NCI-H69 (cell line): ENCODE measurements around the gene PPOX.

Source experiments
- DNase-seq: peaks from one replicate; lab custom pipeline; 2025; lab: John Stamatoyannopoulos, UW

The PPOX gene

DNA sequence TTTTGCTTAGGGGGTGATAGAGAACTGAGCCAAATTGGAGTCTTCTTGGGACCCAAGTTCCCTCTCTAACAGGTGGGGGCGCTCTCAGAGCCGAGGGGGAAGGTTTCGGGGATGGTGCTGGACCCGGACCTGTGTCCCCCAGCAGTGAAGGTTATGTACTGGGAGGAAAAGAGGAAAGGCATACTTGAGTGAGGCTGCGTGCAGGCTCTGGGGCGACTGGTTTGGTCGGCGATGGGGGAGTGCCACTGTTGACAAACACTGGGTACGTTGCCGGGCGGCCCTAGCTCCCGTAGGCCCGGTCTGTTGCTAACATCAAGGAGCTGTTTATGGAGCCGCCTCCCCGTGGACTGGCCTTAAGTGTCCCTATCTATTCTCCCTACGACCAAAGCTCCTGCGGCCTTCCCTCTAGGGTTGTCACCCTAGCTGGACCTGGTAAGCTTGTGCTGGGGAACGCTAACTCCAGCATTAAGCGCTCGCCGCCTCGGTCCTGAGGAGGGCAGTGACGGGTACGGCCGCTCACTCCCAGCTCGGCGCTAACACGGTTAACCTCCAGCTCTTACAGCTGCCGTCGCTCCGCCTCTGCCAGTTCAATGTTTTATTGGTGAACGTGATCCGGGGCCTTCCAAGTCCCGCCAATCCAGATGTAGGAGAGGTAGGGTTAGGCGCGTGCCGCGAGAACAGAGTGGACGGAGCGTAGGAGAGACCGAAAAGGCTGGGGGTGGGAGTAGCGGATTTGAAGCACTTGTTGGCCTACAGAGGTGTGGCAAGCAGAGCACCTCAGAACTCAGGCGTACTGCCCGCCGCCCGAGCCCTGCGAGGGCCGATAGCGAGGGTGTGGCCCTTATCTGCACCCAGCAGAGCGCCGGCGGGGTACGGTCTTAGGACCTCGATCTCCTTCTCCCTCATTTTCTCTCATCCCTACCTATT lies at the start of gene PPOX:
Gene PPOX (plus strand): TSS at position 685 of the 927 bp plus-strand sequence. CDS start 422 bp downstream, outside the sequence.
- DNase-seq: peak; percentile 99

DNA sequence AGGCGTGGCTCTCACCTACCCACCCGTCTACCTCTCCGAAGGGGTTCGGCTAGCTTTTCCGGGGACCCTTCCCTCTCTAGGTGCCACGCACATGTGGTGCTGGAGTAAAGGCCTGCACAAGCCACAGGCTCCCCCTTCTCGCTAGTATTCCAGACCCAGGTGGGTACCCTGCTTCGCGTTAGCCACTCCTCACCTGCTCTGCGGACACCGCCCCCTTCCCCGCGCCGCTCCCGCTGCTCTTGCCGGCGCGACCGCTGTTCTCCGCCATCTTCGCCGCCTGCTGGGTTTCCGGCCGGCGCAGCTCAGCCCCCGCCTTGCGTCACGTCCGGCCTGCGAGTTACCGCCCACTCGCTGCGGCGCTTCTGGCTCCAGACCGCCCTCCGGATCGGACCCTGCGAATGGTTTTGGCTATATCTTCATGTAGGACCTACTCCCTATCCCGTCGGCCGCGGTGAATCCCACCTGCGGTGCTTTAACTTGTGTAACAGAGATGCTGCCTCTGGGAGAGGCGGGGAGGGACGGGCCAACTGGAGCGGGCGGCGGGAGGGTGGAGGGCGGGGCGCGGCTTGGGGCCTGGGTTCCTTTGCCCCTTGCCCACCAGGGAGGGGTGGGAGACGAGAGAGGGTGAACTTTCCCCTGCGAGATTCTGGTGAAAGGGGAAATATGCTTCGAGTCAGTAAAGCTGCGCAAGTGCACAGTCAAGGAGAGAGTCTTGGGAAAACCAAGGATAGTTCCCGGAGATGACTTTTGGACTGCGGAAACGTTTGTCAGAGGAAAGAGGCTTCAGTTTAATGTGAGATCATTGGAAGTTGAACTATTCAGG lies 48.3 kb upstream of the PPOX start, which contains the start of the genes NIT1 and PFDN2:
Gene NIT1 (plus strand): TSS at position 347 of the 823 bp plus-strand sequence. CDS start 72 bp downstream, at position 419.
Gene PFDN2 (minus strand): TSS at position 279 of the 823 bp plus-strand sequence. CDS start 11 bp downstream, at position 268.
- DNase-seq: peak; percentile 93

DNA sequence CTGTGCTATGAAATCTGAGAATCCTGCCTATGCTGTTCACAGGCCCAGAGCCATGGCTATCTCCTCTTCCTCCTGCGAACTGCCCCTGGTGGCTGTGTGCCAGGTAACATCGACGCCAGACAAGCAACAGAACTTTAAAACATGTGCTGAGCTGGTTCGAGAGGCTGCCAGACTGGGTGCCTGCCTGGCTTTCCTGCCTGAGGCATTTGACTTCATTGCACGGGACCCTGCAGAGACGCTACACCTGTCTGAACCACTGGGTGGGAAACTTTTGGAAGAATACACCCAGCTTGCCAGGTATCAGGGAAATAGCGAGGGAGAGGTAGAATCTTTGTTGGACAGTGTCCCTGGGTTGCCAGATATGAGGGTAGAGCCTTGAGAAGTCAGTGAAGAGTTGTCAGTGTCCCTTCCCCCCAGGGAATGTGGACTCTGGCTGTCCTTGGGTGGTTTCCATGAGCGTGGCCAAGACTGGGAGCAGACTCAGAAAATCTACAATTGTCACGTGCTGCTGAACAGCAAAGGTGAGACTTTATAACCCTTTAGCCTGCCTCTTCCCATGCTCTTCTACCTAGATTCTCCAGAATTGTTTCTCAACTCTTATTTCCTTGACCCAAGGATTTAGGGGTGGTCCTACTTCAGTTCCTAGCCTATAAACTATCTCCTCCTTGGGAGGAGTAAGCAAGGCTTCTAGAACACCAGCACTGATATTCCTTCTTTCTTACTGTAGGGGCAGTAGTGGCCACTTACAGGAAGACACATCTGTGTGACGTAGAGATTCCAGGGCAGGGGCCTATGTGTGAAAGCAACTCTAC lies 46.9 kb upstream of the PPOX start:
- DNase-seq: peak; percentile 29

DNA sequence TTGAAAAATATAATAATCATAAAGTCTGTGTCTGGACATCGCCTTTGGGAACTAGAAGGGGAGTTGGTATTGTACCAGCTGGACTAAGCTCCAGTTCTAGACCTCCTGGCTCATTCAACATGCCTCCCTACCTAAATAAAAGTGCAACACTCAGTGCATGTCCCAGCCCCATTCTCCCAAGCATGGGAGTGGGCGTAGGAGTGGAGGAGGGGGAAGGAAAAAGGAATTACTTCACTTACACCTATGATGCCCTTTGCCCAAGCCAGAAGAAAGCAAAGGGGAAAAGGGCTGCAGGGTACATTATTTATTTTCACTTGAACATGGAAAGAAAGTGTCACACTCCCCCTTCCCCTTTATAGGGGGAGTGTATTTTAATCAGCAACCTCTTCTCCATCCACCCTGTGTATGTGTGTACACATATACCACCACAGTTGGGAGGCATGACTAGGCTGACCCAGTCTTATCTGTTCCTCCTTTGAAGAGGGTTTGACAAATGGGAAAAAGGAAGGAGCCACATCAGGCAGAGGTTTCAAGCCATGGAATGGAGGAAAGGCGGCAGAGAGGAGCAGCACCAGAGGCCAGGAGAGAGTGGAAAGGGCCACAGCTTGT lies 45.1 kb upstream of the PPOX start:
- no peak for DNase-seq

GRCh38 chr1:161121834-161122233 lies 44.4 kb upstream of the PPOX start:
- no peak for DNase-seq

DNA sequence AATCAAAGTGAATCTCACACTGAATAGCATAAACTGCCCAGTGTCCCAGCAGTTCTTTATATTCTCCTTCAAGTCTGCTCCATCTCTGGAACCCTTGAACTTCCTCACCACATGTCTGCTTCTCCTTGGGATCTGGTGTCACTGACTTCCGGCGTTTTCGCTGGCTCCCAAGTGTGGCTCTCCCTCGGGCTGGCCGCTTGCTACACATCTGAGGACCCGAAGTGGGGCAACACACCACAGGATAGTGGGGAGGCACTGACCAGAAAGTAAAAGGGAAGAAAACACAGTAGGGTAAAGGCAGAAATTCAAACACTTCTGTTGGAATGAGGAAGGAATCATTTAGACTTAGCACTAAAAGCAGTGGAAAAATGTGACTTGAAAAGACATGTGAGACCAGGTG lies 43.3 kb upstream of the PPOX start:
- DNase-seq: no peak

DNA sequence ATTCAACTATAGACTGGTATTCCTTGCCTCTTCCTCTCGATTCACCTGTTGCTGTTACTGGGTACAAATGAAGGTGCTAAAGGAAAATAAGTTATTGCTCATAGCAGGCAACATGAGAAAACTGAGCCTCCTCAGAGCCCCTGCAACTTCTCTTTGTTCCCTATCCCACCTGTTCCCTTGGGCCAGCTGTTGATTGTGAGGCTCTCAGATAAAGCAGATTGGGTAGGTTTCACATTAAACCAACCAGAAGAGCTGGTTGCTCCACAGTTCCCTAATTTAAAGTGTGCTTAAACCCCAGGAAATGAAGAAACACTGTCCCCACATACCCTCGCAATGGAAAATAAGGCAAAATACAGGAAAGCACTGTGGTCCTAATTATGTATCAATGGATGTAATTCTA lies 38.6 kb upstream of the PPOX start:
- no peak for DNase-seq

GRCh38 chr1:161128591-161129420 lies 37.4 kb upstream of the PPOX start:
- DNase-seq: no peak

GRCh38 chr1:161130266-161130665 lies 36.0 kb upstream of the PPOX start:
- no peak for DNase-seq

GRCh38 chr1:161131523-161132409 lies 34.5 kb upstream of the PPOX start:
- DNase-seq: peak; percentile 43

- peak; percentile 98 for DNase-seq
These were observed 33.6 kb upstream of the PPOX start, which contains the start of gene DEDD for GRCh38 chr1:161132410-161133219. DEDD (minus strand) TSS chr1:161132667; CDS start chr1:161124462, 8,205 bp downstream.

DNA sequence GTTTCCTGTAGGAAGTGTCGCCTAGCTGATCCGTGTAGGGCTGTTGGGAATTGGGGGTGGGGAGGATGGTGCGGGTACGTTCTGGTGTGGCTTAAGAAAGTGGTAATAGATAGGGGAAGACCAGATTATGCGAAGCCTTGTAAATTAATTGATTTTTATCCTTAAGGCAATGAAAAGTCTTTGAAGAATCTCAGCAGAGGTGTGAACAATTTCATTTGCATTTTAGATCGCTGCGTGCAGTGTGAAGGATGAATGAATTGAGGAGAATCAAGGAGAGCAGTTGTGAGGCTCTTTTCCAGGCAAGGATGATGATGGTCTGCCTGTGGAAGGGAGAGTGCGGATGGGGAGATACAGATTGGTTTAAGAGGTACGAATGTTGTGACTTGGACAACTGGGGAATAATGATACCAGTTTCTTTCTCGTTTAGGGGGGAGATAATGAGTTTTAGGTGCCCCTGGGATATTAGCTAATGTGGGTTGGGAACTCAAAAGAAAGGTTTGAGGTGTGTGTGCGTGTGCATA lies 32.9 kb upstream of the PPOX start:
- peak; percentile 55 for DNase-seq

- DNase-seq: no peak
These were observed 28.3 kb upstream of the PPOX start for GRCh38 chr1:161137881-161138280.

DNA sequence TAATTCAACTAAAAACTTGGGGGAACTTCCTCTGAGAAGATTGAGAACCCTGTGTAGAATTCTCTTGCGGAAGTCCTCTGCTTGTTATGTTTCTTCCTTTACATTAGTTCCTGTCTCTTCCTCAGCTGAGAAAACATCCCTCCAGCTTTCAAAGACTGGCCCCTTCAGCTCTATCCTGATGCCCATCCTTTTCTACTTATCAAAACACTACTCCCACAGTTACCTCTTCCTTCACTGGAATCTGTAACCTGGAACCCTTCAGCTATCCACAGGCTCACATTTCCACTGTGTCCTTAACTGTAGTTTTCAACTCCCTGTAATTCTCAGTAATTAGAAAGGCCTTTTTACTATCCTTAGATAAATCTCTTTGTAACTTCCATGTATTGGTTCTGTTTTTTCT lies 27.8 kb upstream of the PPOX start:
- no peak for DNase-seq

DNA sequence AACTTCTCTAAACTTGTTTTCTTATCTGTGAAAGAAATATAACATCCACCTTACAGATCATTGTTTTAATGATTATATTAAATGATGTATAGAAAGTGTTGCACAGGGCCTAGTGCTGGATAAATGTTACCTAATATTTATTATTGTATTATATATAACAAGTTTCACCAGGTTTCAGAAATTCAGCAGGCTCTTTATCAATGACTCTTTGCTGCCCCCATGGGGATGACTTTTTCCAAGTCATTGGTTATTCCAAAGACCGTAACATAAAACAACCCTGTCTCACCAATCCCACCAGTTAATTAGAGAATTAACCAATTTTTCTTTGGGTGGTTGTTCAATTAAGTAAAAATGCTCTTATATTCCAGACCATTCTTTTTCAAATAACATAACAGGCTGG lies 26.5 kb upstream of the PPOX start:
- DNase-seq: peak; percentile 56

GRCh38 chr1:161140755-161141400 lies 25.3 kb upstream of the PPOX start:
- DNase-seq: no peak

- DNase-seq: no peak
These were observed 20.4 kb upstream of the PPOX start for GRCh38 chr1:161145832-161146231.

- DNase-seq: peak; percentile 46
These were observed 13.1 kb upstream of the PPOX start for GRCh38 chr1:161153176-161153575.
